ENCODE results near the gene SULT6B1.
A peak's percentile ranks its signal among the peaks of the same experiment; 100 is the strongest.
"Not testable (repeated sequence)": the region's sequence is repeated elsewhere in the genome, so short reads cannot be mapped to it uniquely, and the experiment has no call there.

The SULT6B1 gene

GRCh38 chr2:37188570-37188969 lies at the start of gene SULT6B1:
Gene SULT6B1, minus strand, starts transcription at chr2:37188670. Its CDS starts 30 bp downstream, at chr2:37188640.
- DNase-seq (ENCODE audit: low spot score), result no peak

DNA sequence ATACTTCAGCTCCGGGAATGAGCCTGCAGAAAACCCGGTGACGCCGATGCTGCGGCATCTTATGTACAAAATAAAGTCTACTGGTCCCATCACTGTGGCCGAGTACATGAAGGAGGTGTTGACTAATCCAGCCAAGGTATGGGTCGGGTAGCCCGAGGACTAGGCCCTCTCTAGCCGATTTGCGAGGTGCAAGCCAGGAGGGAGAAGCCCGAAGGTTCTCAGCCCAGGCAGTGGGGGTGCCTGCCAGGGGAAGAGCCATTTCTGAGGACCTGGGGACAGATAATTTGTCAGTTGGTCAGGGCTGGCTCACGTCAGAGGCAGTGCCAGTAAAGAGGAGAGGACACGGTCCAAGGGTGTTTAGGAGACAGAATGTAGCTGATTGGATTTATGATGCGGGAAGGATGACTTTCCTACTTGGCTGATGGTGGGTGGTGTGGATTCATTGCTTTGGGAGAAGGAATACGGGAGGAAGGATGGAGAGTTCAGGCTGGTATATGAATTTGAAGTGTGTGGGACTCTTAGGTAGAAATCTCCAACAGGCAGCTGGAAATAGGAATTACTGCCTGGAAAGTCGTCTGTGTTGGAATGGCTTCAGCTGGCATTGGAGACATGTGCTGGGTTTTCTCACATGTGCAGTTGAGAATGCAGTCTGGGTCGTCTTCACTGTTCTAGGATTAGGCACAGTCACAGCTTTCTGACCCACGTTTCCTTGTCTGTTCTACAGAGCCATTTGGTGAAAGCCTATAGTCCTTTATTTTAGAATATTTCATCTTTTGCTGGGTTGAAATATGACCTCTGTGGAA lies 43.9 kb upstream of the SULT6B1 start:
- DNase-seq (ENCODE audit: low spot score), result peak; percentile 52

DNA sequence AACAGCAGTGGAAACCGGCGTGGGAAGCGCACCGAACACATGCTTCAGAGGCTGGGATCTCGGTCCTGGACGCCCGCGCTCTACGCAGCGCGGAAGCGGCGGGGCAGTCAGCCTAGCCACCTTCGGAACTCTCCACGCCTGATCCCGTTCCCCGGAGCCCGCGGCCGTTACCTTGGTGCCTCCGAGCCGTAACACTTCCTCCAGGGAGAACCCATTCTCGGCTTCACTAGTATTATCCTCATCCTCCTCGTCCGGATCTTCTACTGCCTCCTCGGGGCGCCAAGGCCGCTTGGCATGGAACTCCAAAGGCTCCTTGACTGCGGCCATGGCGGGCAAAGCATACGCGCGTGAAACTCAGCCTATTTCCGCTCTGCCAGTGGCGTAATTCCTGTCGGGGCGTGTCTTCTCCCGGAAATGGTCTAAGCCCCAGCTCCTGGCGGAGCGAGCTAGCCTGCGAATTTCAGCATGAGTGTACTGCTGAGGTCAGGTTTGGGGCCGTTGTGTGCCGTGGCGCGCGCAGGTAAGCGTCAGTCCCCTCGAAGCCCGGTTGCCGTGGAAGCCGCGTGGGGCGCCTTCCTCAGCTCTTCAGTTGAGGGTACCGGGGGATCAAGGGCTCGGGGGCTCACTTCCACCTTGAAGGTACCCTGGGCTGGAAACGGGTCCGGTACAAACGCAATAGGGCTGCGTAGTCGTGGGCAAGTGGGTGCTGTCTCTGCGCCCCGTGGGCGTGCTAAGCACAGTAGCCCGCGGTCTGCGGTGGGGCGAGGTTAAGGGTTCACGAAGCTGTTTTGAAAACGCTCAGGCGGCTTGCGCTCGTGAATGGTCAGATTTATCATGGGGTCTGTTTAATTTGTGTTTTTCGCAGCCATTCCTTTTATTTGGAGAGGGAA lies 43.0 kb upstream of the SULT6B1 start, which contains the start of the genes CEBPZ and NDUFAF7:
CEBPZ (minus strand) TSS at position 356 of the 890 bp plus-strand sequence; CDS start at position 327, 29 bp downstream.
NDUFAF7 (plus strand) TSS at position 418 of the 890 bp plus-strand sequence; CDS start at position 466, 48 bp downstream.
- DNase-seq (ENCODE audit: low spot score), result peak; percentile 97

DNA sequence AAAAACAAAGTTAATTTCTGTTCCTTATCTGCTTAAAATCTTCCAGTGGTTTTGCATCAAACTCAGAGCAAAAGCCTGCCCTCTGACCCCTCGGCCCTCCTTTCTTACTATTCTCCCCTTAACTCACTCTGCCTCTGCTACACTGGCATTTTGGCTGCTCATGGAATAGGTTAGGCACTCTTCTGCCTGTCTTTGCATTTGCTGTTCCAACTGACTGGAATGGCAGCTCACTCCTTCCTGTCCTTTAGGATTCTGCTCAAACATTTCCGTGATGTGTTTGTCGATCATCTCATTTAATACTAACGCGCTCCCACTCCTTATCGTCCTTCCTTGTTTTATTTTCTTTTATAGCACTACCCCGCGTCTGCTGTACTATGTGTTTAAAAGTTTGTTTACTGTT lies 42.1 kb upstream of the SULT6B1 start:
- DNase-seq (ENCODE audit: low spot score), result peak; percentile 65

- DNase-seq (ENCODE audit: low spot score), result no peak
Observed at GRCh38 chr2:37228788-37229187, 40.3 kb upstream of the SULT6B1 start.

GRCh38 chr2:37226863-37227262 lies 38.4 kb upstream of the SULT6B1 start:
- DNase-seq (ENCODE audit: low spot score), result peak; percentile 5

DNA sequence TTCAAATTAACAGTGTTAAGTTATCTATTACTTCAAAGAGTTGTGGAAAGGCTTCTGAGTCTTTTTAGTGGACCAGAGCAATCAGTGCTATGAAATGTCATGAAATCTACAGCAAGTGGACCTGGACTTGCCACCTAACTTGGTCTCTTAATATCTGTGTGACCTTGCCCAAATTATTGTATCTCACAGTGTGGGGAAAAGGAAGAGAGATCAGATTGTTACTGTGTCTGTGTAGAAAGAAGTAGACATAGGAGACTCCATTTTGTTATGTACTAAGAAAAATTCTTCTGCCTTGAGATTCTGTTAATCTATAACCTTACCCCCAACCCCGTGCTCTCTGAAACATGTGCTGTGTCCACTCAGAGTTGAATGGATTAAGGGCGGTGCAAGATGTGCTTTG lies 36.7 kb upstream of the SULT6B1 start:
- not testable (repeated sequence) for DNase-seq (ENCODE audit: low spot score)

- DNase-seq (ENCODE audit: low spot score), result peak; percentile 19
Observed at GRCh38 chr2:37224063-37224462, 35.6 kb upstream of the SULT6B1 start.

DNA sequence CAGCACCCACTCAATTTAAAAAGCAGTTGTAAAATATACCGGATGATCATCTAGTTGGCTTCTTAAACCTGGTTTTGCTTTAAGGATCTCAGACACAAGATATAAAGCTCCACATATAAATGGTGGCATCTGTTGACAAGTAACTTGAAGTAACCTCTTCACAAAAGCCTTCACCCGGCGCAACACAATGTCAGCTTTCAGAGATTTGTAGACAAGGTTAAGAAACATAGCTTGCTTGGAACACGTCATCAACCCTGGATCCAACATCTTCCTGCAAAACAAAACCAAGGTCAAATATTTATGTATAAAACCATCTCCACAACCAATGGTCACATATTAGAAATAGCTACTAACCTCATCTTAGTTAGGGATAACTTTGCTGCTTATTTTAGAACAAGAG lies 34.7 kb upstream of the SULT6B1 start:
- DNase-seq (ENCODE audit: low spot score), result no peak

- DNase-seq (ENCODE audit: low spot score), result no peak
Observed at GRCh38 chr2:37219046-37219445, 30.6 kb upstream of the SULT6B1 start.

DNA sequence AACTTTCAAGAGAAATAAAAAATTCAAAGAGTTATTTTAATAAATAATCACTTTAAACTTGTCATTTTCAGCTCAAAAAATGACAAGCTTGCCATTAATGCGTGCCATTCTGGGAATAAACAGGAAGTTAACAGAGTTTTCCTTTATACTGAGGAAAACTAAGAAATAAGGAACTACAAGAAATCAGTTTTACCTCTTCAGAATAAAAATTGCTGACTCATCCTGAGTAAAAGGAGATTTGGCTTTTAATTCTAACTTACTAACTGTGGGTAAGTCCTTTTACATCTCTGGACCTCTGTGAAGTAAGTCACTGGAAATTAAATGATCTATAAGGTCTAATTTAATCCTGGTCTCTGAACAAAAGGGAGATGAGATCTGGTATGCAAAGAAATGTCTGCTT lies 26.8 kb upstream of the SULT6B1 start:
- DNase-seq (ENCODE audit: low spot score), result no peak

DNA sequence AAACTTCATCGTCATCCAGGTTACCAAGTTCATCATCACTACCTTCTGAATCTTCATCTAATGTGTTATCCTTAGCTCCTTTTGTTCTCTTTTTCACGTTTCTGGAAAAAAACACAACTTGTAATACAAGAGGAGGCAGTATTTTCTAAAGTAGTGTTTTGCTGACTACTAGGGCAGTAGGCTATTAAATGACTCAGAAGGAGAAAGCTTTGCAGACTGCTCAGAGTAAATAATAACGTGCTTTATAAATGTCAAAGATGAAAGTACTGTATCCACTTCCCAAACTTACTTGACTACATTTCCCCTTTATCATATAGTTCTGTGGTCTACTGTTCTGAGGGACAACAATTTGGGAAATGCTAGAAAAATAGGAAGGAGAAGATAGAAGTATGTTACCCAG lies 23.5 kb upstream of the SULT6B1 start:
- no peak for DNase-seq (ENCODE audit: low spot score)

DNA sequence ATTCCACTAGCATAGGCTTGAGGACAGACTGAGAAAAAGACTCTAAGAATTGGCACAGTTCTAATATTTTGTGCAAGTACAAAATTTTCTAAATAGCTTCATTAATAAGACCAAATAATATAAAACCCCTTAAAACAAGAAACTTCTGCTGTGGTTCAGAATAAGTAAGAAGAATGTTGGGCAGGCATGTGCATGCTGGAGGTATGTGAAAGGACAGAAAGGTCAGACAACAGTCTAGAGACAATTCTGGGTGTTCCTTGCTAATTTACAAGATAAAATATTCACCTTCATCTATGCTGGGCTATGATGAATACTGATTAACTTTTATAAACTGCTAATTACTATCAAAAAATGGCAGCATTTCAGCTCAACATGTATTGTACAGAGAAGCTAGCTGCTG lies 22.7 kb upstream of the SULT6B1 start:
- no peak for DNase-seq (ENCODE audit: low spot score)

DNA sequence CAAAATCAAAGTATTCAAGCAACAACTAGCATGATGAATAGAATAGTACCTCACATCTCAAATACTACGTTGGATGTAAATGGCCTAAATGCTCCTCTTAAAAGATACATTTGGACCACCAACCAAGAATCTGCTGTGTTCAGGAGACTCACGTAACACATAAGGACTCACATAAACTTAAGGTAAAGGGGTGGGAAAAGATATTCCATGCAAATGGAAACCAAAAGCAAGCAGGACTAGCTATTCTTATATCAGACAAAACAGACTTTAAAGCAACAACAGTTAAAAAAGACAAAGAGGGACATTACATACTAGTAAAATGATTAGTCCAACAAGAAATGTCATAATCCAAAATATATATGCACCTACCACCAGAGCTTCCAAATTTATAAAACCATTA lies 18.3 kb upstream of the SULT6B1 start:
- not testable (repeated sequence) for DNase-seq (ENCODE audit: low spot score)

GRCh38 chr2:37205689-37206341 lies 17.3 kb upstream of the SULT6B1 start:
- no peak for DNase-seq (ENCODE audit: low spot score)

- DNase-seq (ENCODE audit: low spot score), result not testable (repeated sequence)
Observed at GRCh38 chr2:37205071-37205661, 16.7 kb upstream of the SULT6B1 start.

GRCh38 chr2:37203708-37204107 lies 15.2 kb upstream of the SULT6B1 start:
- no peak for DNase-seq (ENCODE audit: low spot score)

DNA sequence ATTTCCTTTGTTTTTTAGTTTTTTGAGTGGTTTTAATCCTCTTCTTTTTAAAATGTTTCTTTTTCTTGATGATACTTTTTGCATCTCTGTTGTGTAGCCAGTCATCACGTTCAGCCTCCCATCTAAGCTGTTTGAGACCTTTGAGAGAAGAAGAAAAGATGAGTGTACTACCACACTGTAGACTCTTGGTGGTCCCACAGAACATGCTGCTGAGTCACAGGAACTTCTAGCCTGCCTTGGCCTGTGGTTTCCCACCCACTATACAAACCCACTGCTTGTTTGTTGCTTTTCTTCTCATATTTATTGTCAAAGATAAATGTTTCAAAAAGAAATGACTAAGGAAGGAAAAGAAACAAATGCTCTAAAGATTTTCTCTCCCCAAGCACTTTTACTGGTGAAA lies 13.3 kb upstream of the SULT6B1 start:
- peak; percentile 12 for DNase-seq (ENCODE audit: low spot score)

GRCh38 chr2:37201208-37201607 lies 12.7 kb upstream of the SULT6B1 start:
- no peak for DNase-seq (ENCODE audit: low spot score)

- no peak for DNase-seq (ENCODE audit: low spot score)
Observed at GRCh38 chr2:37198681-37199065, 10.2 kb upstream of the SULT6B1 start.

DNA sequence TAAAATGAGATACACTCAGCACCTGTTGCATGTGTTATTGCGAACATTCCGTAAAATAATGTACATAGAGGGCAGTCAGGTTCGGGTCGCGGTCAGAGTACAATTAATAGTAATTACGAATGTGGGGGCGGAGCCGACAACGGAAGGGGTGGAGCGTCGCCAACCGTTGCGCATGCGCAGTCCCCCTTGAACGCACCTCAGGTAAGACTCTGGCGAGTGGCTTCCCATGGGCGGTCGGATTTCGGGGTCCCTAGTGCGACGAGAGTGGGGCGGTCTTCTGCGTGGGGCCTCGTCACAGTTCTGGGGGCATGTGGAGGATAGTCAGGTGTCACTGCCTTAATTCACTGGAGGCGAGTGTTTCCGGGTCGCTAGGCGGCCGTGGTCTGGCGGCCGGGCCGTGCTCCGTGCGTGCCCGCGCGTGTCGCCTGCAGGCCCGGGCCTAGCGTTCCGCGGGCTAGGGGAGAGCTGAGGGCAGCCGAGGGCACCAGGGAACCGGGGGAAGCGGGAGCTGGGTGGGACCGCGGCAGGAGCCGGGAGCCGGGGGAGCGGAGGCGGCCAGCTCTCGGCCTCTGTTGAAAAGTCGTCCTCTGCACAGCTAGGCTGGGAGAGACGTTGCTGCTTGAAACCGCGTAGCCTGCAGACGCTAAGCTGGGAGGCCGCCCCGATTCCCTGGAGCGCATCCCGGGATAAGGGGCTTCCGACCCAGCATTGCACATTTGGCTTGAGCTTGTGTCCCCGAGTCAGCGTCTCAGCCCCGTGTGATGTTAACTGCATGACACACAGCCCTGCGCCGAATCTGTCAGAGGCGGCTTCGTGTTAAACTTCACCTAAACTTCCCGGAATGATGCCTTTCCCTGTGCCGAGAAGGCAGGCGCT lies 8.1 kb upstream of the SULT6B1 start, which contains the start of gene CEBPZOS:
CEBPZOS (plus strand) TSS at position 177 of the 876 bp plus-strand sequence. CDS start 3,209 bp downstream, outside the sequence.
- DNase-seq (ENCODE audit: low spot score), result peak; percentile 83
